ENCODE measurements around the gene FHOD1.

- TF ChIP-seq EZH2 (IDR thresholded peaks at IDR 0.05; ENCODE audit: borderline replicate concordance, insufficient read depth, low read depth, low read length, poor library complexity, severe bottlenecking) (no peak), CTCF (IDR thresholded peaks at IDR 0.05) (no peak)
Measured at GRCh38 chr16:67260426-67261063, 13.3 kb upstream of the FHOD1 start.

Measured in B cell (primary cell).